OCI-LY1 (cell line): ENCODE data around the gene KIAA0232.
"Not testable (repeated sequence)": the region's sequence is repeated elsewhere in the genome, so short reads cannot be mapped to it uniquely, and the experiment has no call there.

Source experiments
- CTCF ChIP-seq: fragments of 200-600 bp; sonication (generic), shearing (Covaris generic); IDR thresholded peaks from 2 replicates; pipeline ENCODE4 v1.5.1; 2017; ENCODE audit warnings: mild to moderate bottlenecking, antibody characterized with exemption, low read length, moderate library complexity, mixed read lengths
- EZH2 ChIP-seq: fragments of 200-600 bp; sonication (generic), shearing (Covaris generic); IDR thresholded peaks from 2 replicates; pipeline ENCODE4 v1.8.0; 2017; ENCODE audit warnings: borderline replicate concordance, mixed run types, mild to moderate bottlenecking, antibody characterized with exemption, low read length, moderate library complexity, mixed read lengths

- TF ChIP-seq CTCF, EZH2: not testable (repeated sequence)
Measured at GRCh38 chr4:6911917-6912316, 129.4 kb downstream of the KIAA0232 start.
